HCT116 (cell line): ENCODE results near the gene ZNF107. TPM values are rescaled to one million over a fixed set of nuclear protein-coding genes. Genes with fewer than 3 reads are reported as not detected.

Source experiments
- ATAC-seq: fragments of 200-7000 bp; cut with Tn5 transposase; 2 replicates; pipeline ENCODE4 v1.9.1; 2020; ENCODE audit warnings: mild to moderate bottlenecking, moderate library complexity
- BruUV-seq: library from RNA; stranded (reverse); fragments of 400-500 nt; replicated peaks from 2 replicates; lab custom pipeline; 2021; lab: Mats Ljungman, UMichigan
- CTCF ChIA-PET: fragments of 300-600 bp; sonication (Branson Sonifier 250); formaldehyde crosslinking; loops from one replicate; lab custom pipeline; 2021; ENCODE audit warnings: antibody characterized with exemption; lab: Charles Lee
- POLR2A ChIA-PET: fragments of 300-600, 350-600 bp; sonication (Branson Sonifier 250); formaldehyde crosslinking; loops from one replicate; lab custom pipeline; 2021; ENCODE audit warnings: antibody characterized with exemption; lab: Charles Lee
- RAD21 ChIA-PET, 2 experiments: fragments of 300-600 bp; sonication (Branson Sonifier 250); formaldehyde crosslinking; loops; one replicate each; lab custom pipeline; 2023; ENCODE audit warnings: low total read pairs in 2 of 2; ENCODE audit not compliant: uncharacterized antibody in 2 of 2, unreplicated experiment in 2 of 2, low non-redundant PET in 1 of 2; lab: Charles Lee
- DNase-seq: peaks from one replicate; pipeline ENCODE4 v3.0.0-alpha.2; 2010; ENCODE audit warnings: low read depth, low spot score
- H2AFZ ChIP-seq: fragments of 200-600 bp; shearing (Covaris generic), sonication (generic); 2 replicates; pipeline ENCODE4 v1.6.1; 2017; ENCODE audit warnings: low read depth, mixed run types, mixed read lengths, antibody characterized with exemption, low read length; ENCODE audit not compliant: poor library complexity, severe bottlenecking
- H3K27ac ChIP-seq: 2 replicates; pipeline ENCODE4 v1.5.1; 2012; ENCODE audit warnings: low read depth, low read length
- H3K27me3 ChIP-seq: fragments of 200-600 bp; sonication (generic); 2 replicates; pipeline ENCODE4 v1.6.1; 2016; ENCODE audit warnings: mixed run types, low read length, mixed read lengths; ENCODE audit not compliant: insufficient read depth
- H3K36me3 ChIP-seq, 2 experiments: fragments of 200-500 bp in 1 of 2; fragments of 200-600 bp in 1 of 2; sonication (Bioruptor generic) in 1 of 2; sonication (generic) in 1 of 2; 2 replicates each; pipeline versions ENCODE4 v1.5.1 to v1.6.1; 2014 to 2016; ENCODE audit warnings: low read length in 2 of 2, inconsistent platforms in 1 of 2, mixed read lengths in 1 of 2, mixed run types in 1 of 2; ENCODE audit not compliant: insufficient read depth in 2 of 2, control insufficient read depth in 1 of 2
- H3K4me1 ChIP-seq, 2 experiments: fragments of 200-600 bp in 1 of 2; sonication (generic) in 1 of 2; 2 replicates each; pipeline versions ENCODE4 v1.5.1 to v1.6.1; 2012 to 2017; ENCODE audit warnings: low read length in 2 of 2, inconsistent platforms in 1 of 2, mild to moderate bottlenecking in 1 of 2, mixed read lengths in 1 of 2, mixed run types in 1 of 2, moderate library complexity in 1 of 2; ENCODE audit not compliant: insufficient read depth in 2 of 2, control insufficient read depth in 1 of 2
- H3K4me2 ChIP-seq: fragments of 200-600 bp; sonication (generic); 2 replicates; pipeline ENCODE4 v1.6.1; 2017; ENCODE audit warnings: mixed run types, low read length, mixed read lengths
- H3K4me3 ChIP-seq, 2 experiments: fragments of 200-600 bp in 1 of 2; sonication (generic) in 1 of 2; replicated peaks in 1 of 2; 2 replicates each; pipeline ENCODE4 v1.5.1; 2011 to 2016; ENCODE audit warnings: low read length in 2 of 2, control low read depth in 1 of 2, low read depth in 1 of 2, mild to moderate bottlenecking in 1 of 2, mixed read lengths in 1 of 2, mixed run types in 1 of 2
- H3K79me2 ChIP-seq: fragments of 200-600 bp; sonication (generic); 2 replicates; pipeline ENCODE4 v1.6.1; 2017; ENCODE audit warnings: mild to moderate bottlenecking, mixed run types, low read length, moderate library complexity, mixed read lengths; ENCODE audit not compliant: insufficient read depth
- H3K9ac ChIP-seq: fragments of 200-600 bp; sonication (generic); 2 replicates; pipeline ENCODE4 v1.6.1; 2016; ENCODE audit warnings: low read length, mixed read lengths
- H3K9me2 ChIP-seq: fragments of 200-600 bp; sonication (generic), shearing (Covaris generic); 2 replicates; pipeline ENCODE4 v1.6.1; 2017; ENCODE audit warnings: mixed run types, mild to moderate bottlenecking, moderate library complexity; ENCODE audit not compliant: insufficient read depth
- H3K9me3 ChIP-seq, 2 experiments: fragments of 200-500 bp in 1 of 2; fragments of 200-600 bp in 1 of 2; sonication (Bioruptor generic) in 1 of 2; sonication (generic) in 1 of 2; 2 replicates each; pipeline ENCODE4 v1.6.1; 2014 to 2017; ENCODE audit warnings: low read length in 2 of 2, mixed read lengths in 2 of 2, inconsistent platforms in 1 of 2, low read depth in 1 of 2, mild to moderate bottlenecking in 1 of 2, mixed run types in 1 of 2, moderate library complexity in 1 of 2; ENCODE audit not compliant: control insufficient read depth in 1 of 2, insufficient read depth in 1 of 2
- H4K20me1 ChIP-seq: fragments of 200-600 bp; sonication (generic), shearing (Covaris generic); 2 replicates; pipeline ENCODE4 v1.6.1; 2017; ENCODE audit warnings: mixed run types, mild to moderate bottlenecking, moderate library complexity; ENCODE audit not compliant: insufficient read depth
- CEBPB ChIP-seq: IDR thresholded peaks from 2 replicates; pipeline ENCODE4 v1.6.1; 2012; ENCODE audit warnings: low read depth
- CTCF ChIP-seq, 3 experiments: fragments of 200-600 bp in 1 of 3; sonication (generic) in 1 of 3; IDR thresholded peaks in 2 of 3; conservative IDR thresholded peaks in 1 of 3; 2 replicates each; pipeline ENCODE4 v1.5.1; 2012 to 2017; ENCODE audit warnings: low read depth in 2 of 3, low read length in 2 of 3, antibody characterized with exemption in 1 of 3, borderline replicate concordance in 1 of 3, control low read depth in 1 of 3, mild to moderate bottlenecking in 1 of 3, mixed read lengths in 1 of 3, mixed run types in 1 of 3, moderate library complexity in 1 of 3; ENCODE audit not compliant: insufficient read depth in 1 of 3
- EGR1 ChIP-seq: IDR thresholded peaks from 2 replicates; pipeline ENCODE4 v1.6.1; 2012; ENCODE audit warnings: low read depth
- ELF1 ChIP-seq: IDR thresholded peaks from 2 replicates; pipeline ENCODE4 v1.6.1; 2012; ENCODE audit warnings: low read depth, borderline replicate concordance
- EZH2 ChIP-seq: fragments of 200-600 bp; sonication (generic); IDR thresholded peaks from 2 replicates; pipeline ENCODE4 v1.6.1; 2017; ENCODE audit warnings: antibody characterized with exemption, mixed run types
- FOSL1 ChIP-seq: IDR thresholded peaks from 2 replicates; pipeline ENCODE4 v1.6.1; 2012; ENCODE audit warnings: low read depth
- JUND ChIP-seq: IDR thresholded peaks from 2 replicates; pipeline ENCODE4 v1.6.1; 2012
- POLR2A ChIP-seq: IDR thresholded peaks from 2 replicates; pipeline ENCODE4 v1.7.0; 2011; ENCODE audit warnings: borderline replicate concordance; ENCODE audit not compliant: insufficient read depth, insufficient read length; ENCODE audit errors: extremely low read depth
- RAD21 ChIP-seq: IDR thresholded peaks from 2 replicates; pipeline ENCODE4 v1.6.1; 2012; ENCODE audit warnings: low read depth, mild to moderate bottlenecking
- SP1 ChIP-seq: IDR thresholded peaks from 2 replicates; pipeline ENCODE4 v1.6.1; 2012; ENCODE audit warnings: low read depth
- SRF ChIP-seq: IDR thresholded peaks from 2 replicates; pipeline ENCODE4 v1.6.1; 2012; ENCODE audit warnings: low read depth
- TCF7L2 ChIP-seq: IDR thresholded peaks from 2 replicates; pipeline ENCODE4 v1.7.0; 2011; ENCODE audit warnings: borderline replicate concordance, inconsistent platforms; ENCODE audit not compliant: insufficient read depth, insufficient read length; ENCODE audit errors: extremely low read depth
- ZFX ChIP-seq: fragments of 450-650 bp; IDR thresholded peaks from 2 replicates; pipeline ENCODE4 v1.6.1; 2017
- ZNF274 ChIP-seq: fragments of 200-500 bp; sonication (Bioruptor generic); IDR thresholded peaks from 2 replicates; pipeline ENCODE4 v1.6.1; 2014; ENCODE audit warnings: mild to moderate bottlenecking, low read depth, low read length, inconsistent platforms
- intact Hi-C: fragments of 100-400 bp; cut with micrococcal nuclease; formaldehyde crosslinking; loops from 2 replicates; pipeline ENCODE4 v1.10.0; 2022
- total RNA-seq: library from RNA; stranded (reverse); gene quantifications from one replicate; pipeline ENCODE4 v1.2.1, GENCODE V29; 2021; ENCODE audit not compliant: unreplicated experiment
- TF ChIP-seq, protein P1 (sequence below): IDR thresholded peaks from 2 replicates; pipeline ENCODE4 v1.6.1; 2012; ENCODE audit warnings: low read depth
- TF ChIP-seq, protein P2 (sequence below): IDR thresholded peaks from 2 replicates; pipeline ENCODE4 v1.6.1; 2011; ENCODE audit warnings: mild to moderate bottlenecking, low read length, moderate library complexity; ENCODE audit not compliant: insufficient replicate concordance; ENCODE audit errors: extremely low read depth
- TF ChIP-seq, protein P3 (sequence below): IDR thresholded peaks from 2 replicates; pipeline ENCODE4 v1.6.1; 2012
- TF ChIP-seq, protein P4 (sequence below): IDR thresholded peaks from 2 replicates; pipeline ENCODE4 v1.6.1; 2012

Gene ZNF107
- total RNA-seq, 1 experiment from 2014 or later = 6.2 TPM

DNA sequence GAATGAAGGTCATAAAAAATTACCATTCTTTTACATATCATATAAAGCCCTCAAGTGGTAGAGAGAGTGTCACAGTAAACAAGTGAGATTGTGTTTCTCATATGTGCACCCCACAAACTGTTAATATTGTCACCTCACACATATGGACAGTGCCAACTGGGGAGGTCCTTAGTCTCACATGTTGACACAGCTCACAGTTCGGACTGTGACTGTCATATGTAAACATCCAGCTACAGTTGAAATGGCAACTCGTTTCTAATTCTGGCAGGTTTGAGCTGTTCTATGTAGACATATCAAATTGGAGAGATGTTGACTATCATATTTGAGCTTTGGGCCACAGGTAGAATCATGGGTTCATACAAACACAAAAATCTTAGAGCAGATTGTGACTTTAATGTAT, 39.4 kb upstream of the ZNF107 start:
- no peak for DNase-seq
- no peaks in the 10 kb centered on the region for H3K9me2 ChIP-seq
- ATAC-seq = no peak
- intact Hi-C loops = no loop called here
- H3K27ac ChIP-seq = no peak overlapping the region
- H3K4me2 ChIP-seq = no peak overlapping the region
- RAD21 ChIA-PET = no interaction called here
- no peaks in the 10 kb centered on the region for H3K4me1 ChIP-seq
- CTCF ChIA-PET = interaction anchor here (1.5 kb wide), 1 partner anchor 10 kb away, joined by 4 read pairs; no protein-coding TSS in a partner anchor
- no peak overlapping the region for H2AFZ ChIP-seq
- H3K79me2 ChIP-seq = no peaks in the 10 kb centered on the region
- BruUV-seq = no TSS peak
- TF ChIP-seq, protein P1, sequence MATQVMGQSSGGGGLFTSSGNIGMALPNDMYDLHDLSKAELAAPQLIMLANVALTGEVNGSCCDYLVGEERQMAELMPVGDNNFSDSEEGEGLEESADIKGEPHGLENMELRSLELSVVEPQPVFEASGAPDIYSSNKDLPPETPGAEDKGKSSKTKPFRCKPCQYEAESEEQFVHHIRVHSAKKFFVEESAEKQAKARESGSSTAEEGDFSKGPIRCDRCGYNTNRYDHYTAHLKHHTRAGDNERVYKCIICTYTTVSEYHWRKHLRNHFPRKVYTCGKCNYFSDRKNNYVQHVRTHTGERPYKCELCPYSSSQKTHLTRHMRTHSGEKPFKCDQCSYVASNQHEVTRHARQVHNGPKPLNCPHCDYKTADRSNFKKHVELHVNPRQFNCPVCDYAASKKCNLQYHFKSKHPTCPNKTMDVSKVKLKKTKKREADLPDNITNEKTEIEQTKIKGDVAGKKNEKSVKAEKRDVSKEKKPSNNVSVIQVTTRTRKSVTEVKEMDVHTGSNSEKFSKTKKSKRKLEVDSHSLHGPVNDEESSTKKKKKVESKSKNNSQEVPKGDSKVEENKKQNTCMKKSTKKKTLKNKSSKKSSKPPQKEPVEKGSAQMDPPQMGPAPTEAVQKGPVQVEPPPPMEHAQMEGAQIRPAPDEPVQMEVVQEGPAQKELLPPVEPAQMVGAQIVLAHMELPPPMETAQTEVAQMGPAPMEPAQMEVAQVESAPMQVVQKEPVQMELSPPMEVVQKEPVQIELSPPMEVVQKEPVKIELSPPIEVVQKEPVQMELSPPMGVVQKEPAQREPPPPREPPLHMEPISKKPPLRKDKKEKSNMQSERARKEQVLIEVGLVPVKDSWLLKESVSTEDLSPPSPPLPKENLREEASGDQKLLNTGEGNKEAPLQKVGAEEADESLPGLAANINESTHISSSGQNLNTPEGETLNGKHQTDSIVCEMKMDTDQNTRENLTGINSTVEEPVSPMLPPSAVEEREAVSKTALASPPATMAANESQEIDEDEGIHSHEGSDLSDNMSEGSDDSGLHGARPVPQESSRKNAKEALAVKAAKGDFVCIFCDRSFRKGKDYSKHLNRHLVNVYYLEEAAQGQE = no peak
- TF ChIP-seq CEBPB (no peak), RAD21 (no peak), ZFX (no peak), CTCF (IDR thresholded peaks at IDR 0.05 in 2 of 3, conservative IDR thresholded peaks at IDR 0.05 in 1 of 3; ENCODE audit: borderline replicate concordance in 1 of 3, insufficient read depth in 1 of 3, low read depth in 2 of 3, low read length in 2 of 3) (no peak), ELF1 (no peak), ZNF274 (no peak), SP1 (no peak), EGR1 (no peak), TCF7L2 (no peak), EZH2 (no peak), POLR2A (no peak), JUND (no peak), FOSL1 (no peak), SRF (no peak)
- TF ChIP-seq, protein P2, sequence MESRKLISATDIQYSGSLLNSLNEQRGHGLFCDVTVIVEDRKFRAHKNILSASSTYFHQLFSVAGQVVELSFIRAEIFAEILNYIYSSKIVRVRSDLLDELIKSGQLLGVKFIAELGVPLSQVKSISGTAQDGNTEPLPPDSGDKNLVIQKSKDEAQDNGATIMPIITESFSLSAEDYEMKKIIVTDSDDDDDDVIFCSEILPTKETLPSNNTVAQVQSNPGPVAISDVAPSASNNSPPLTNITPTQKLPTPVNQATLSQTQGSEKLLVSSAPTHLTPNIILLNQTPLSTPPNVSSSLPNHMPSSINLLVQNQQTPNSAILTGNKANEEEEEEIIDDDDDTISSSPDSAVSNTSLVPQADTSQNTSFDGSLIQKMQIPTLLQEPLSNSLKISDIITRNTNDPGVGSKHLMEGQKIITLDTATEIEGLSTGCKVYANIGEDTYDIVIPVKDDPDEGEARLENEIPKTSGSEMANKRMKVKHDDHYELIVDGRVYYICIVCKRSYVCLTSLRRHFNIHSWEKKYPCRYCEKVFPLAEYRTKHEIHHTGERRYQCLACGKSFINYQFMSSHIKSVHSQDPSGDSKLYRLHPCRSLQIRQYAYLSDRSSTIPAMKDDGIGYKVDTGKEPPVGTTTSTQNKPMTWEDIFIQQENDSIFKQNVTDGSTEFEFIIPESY = no peak
- TF ChIP-seq, protein P3, sequence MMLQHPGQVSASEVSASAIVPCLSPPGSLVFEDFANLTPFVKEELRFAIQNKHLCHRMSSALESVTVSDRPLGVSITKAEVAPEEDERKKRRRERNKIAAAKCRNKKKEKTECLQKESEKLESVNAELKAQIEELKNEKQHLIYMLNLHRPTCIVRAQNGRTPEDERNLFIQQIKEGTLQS = no peak
- TF ChIP-seq, protein P4, sequence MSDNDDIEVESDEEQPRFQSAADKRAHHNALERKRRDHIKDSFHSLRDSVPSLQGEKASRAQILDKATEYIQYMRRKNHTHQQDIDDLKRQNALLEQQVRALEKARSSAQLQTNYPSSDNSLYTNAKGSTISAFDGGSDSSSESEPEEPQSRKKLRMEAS = no peak
- H3K9ac ChIP-seq = no peak overlapping the region
- H3K9me3 ChIP-seq = no peaks in the 10 kb centered on the region
- no peaks in the 10 kb centered on the region for H3K27me3 ChIP-seq
- no peaks in the 10 kb centered on the region for H3K36me3 ChIP-seq
- POLR2A ChIA-PET = no interaction called here
- no peak overlapping the region for H3K4me3 ChIP-seq
- H4K20me1 ChIP-seq = no peaks in the 10 kb centered on the region
